Psoas muscle (tissue), 8 donors: ENCODE data around the gene CHST4. TPM values are rescaled to one million over a fixed set of nuclear protein-coding genes. Genes with fewer than 3 reads are reported as not detected.

Experiments
- ATAC-seq, 4 donors: fragments of 200-7000 bp; cut with Tn5 transposase; one replicate each; pipeline ENCODE4 v1.9.1; 2020; ENCODE audit warnings: moderate library complexity in 3 of 4, mild to moderate bottlenecking in 2 of 4
- DNase-seq, 2 donors: peaks; one replicate each; pipeline ENCODE4 v3.0.0-alpha.2; 2020
- H3K27ac ChIP-seq: fragments of 200-600 bp; one replicate; pipeline ENCODE4 v1.8.0; 2022
- H3K27me3 ChIP-seq, 3 donors: fragments of 200-600 bp in 1 of 3; one replicate each; pipeline versions ENCODE4 v1.6.1 to v1.8.0; 2013 to 2022; ENCODE audit warnings: low read length in 2 of 3, mild to moderate bottlenecking in 2 of 3, moderate library complexity in 1 of 3; ENCODE audit not compliant: insufficient read depth in 3 of 3
- H3K36me3 ChIP-seq, 2 donors: fragments of 200-600 bp in 1 of 2; one replicate each; pipeline versions ENCODE4 v1.6.1 to v1.8.0; 2013 to 2022; ENCODE audit warnings: low read depth in 1 of 2, mild to moderate bottlenecking in 1 of 2, moderate library complexity in 1 of 2; ENCODE audit not compliant: insufficient read depth in 1 of 2
- H3K4me1 ChIP-seq: fragments of 200-600 bp; one replicate; pipeline ENCODE4 v1.8.0; 2022
- H3K4me3 ChIP-seq: fragments of 200-600 bp; one replicate; pipeline ENCODE4 v1.8.0; 2022; ENCODE audit warnings: mild to moderate bottlenecking
- H3K9me3 ChIP-seq: fragments of 200-600 bp; one replicate; pipeline ENCODE4 v1.8.0; 2022
- CTCF ChIP-seq: fragments of 200-600 bp; IDR thresholded peaks from one replicate; pipeline ENCODE4 v1.8.0; 2022; ENCODE audit warnings: antibody characterized with exemption
- WGBS, 3 donors: extraction: QIAGEN DNeasy Blood & Tissue Kit; methylation state at CpG; one replicate each; pipeline versions ENCODE4 v1.1.6 to v1.1.7; 2013; 5-methylcytosine and 5-hydroxymethylcytosine counted together
- intact Hi-C, 2 donors: fragments of 100-400 bp; cut with DNase I; formaldehyde crosslinking; loops; one replicate each; pipeline versions ENCODE4 v1.11.0 to v1.14.2; 2022
- polyA plus RNA-seq, 3 donors: library from polyadenylated mRNA; stranded (reverse); fragments of 200-250 nt; gene quantifications; one replicate each; pipeline ENCODE4 v1.2.3, GENCODE V29; 2013
- total RNA-seq, 4 donors: library from RNA; stranded (reverse); fragmentation: NEBNext Ultra II Directional in 2 of 4; extraction: Animal tissue kit (Norgen Biotek cat#: 25700) in 2 of 4; gene quantifications; one replicate each; pipeline versions ENCODE4 v1.2.1 to v1.2.4, GENCODE V29; 2021 to 2023
- donor health status: healthy with polysubstance abuse.
- donor health status: DM: no; HTN: no; CAD: no; lungs with moderate emphysema.
- donor health status: Bipolar disorder and iron deficiency.
- donor health status: healthy.
- donor health status: DM: yes; HTN: yes; CAD: no.
- donor health status: DM: no; HTN: no; CAD: no.
- donor health status: DM: no; HTN: no; CAD: no.
- donor health status: DM: yes; HTN: yes; CAD: no.

The CHST4 gene
- total and polyA plus RNA-seq, 7 donors: not detected

- H3K27ac ChIP-seq: no peak overlapping the region
- WGBS, 3 donors: 81 to 91% (median 86%) methylated on average over 5 of the region's 5 CpGs
- H3K4me3 ChIP-seq: no peak overlapping the region
- no peaks in the 10 kb centered on the region for H3K27me3 ChIP-seq
- no peak for DNase-seq
- ATAC-seq: no peak
- peaks cover 6 to 28% of the 10 kb centered on the region in 2 donors for H3K36me3 ChIP-seq
- H3K4me1 ChIP-seq: peaks cover 6% of the 10 kb centered on the region
- intact Hi-C loops: no loop called here
- H3K9me3 ChIP-seq: no peaks in the 10 kb centered on the region
- no peak for TF ChIP-seq CTCF
Observed at GRCh38 chr16:71482569-71482968, 43.7 kb upstream of the CHST4 start.

- 0% methylated on average over 44 of the region's 44 CpGs for WGBS, 3 donors
- peaks cover 0 to 15% of the 10 kb centered on the region in 2 donors for H3K36me3 ChIP-seq
- DNase-seq (peak; percentile 83 to 91), ATAC-seq (peak; percentile 98 to 100 (median 98))
- peaks cover 6% of the 10 kb centered on the region for H3K4me1 ChIP-seq
- H3K4me3 ChIP-seq: peak overlapping the region; percentile 83
- no peaks in the 10 kb centered on the region for H3K9me3 ChIP-seq
- intact Hi-C loops: loop anchor here (1.0 kb wide), 1 partner anchor 22 kb away; the partner anchor contains the start of gene ZNF23 (in 2 of the 2)
- H3K27me3 ChIP-seq: no peaks in the 10 kb centered on the region
- TF ChIP-seq CTCF: no peak
- peak overlapping the region; percentile 92 for H3K27ac ChIP-seq
Observed at GRCh38 chr16:71484006-71484893, 42.0 kb upstream of the CHST4 start.

GRCh38 chr16:71489122-71489521 lies 37.1 kb upstream of the CHST4 start, which contains the start of gene ZNF19:
ZNF19 (minus strand) TSS chr16:71489324; CDS start chr16:71482114, 7,210 bp downstream.
- TF ChIP-seq CTCF: no peak
- Histone ChIP-seq H3K36me3 (no peaks in the 10 kb centered on the region), H3K9me3 (no peaks in the 10 kb centered on the region), H3K27ac (no peak within 1 kb of the TSS), H3K4me1 (no peaks in the 10 kb centered on the region), H3K4me3 (no peak within 1 kb of the TSS), H3K27me3 (no peaks in the 10 kb centered on the region)
- no peak for DNase-seq
- intact Hi-C loops: no loop called here
- WGBS, 3 donors: 85 to 86% (median 86%) methylated on average over 22 of the region's 22 CpGs
- ATAC-seq: no peak

GRCh38 chr16:71490361-71490760 lies 35.9 kb upstream of the CHST4 start:
- no peaks in the 10 kb centered on the region for H3K4me1 ChIP-seq
- ATAC-seq (no peak), DNase-seq (no peak)
- H3K36me3 ChIP-seq: no peaks in the 10 kb centered on the region
- intact Hi-C loops: no loop called here
- no peak overlapping the region for H3K27ac ChIP-seq
- no peak for TF ChIP-seq CTCF
- H3K4me3 ChIP-seq: no peak overlapping the region
- H3K27me3 ChIP-seq: no peaks in the 10 kb centered on the region
- no peaks in the 10 kb centered on the region for H3K9me3 ChIP-seq
